Dedifferentiated amniotic fluid mesenchymal stem cell (primary cell): Measurements from ENCODE around the gene GALNT9.

ENCODE experiments used
- DNase-seq: peaks from one replicate; pipeline ENCODE4 v3.0.0-alpha.2; 2016; ENCODE audit errors: extremely low spot score

Gene GALNT9

DNA sequence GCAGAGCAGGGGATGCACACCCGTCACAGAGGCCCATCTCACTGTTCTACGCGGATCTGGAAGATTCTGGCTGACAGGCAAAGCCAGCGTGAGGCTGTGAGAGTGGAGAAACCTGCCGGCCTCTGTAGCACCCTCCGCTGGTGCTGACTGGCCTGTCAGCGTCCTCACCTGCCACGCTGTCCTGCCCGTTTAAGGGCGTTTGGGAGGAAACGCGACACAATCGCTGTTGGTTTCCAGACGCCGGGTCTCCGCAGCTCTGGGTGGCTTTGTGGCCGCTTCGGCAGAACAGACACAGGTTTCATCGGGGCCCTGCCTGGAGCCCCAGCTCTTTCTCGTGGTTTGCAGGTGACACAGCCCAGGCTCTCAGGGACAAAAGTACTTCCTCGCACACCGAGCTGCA lies 114.5 kb downstream of the GALNT9 start:
- DNase-seq = no peak

DNA sequence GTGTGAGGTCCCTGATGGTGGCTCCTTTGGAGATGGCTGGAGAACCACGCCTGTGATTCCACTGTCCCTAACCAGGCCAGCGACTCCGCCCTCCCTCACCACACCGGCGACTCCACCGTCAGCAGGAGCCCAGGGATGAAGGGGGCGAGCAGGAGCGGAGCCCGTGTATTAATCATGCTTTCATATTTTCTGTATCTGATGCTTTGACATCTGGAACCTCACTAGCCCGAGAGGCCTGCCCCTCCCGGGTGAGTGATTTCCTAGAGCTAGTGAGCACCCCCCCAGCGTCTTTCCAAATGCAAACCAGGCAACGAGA lies 115.3 kb downstream of the GALNT9 start:
- no peak for DNase-seq

DNA sequence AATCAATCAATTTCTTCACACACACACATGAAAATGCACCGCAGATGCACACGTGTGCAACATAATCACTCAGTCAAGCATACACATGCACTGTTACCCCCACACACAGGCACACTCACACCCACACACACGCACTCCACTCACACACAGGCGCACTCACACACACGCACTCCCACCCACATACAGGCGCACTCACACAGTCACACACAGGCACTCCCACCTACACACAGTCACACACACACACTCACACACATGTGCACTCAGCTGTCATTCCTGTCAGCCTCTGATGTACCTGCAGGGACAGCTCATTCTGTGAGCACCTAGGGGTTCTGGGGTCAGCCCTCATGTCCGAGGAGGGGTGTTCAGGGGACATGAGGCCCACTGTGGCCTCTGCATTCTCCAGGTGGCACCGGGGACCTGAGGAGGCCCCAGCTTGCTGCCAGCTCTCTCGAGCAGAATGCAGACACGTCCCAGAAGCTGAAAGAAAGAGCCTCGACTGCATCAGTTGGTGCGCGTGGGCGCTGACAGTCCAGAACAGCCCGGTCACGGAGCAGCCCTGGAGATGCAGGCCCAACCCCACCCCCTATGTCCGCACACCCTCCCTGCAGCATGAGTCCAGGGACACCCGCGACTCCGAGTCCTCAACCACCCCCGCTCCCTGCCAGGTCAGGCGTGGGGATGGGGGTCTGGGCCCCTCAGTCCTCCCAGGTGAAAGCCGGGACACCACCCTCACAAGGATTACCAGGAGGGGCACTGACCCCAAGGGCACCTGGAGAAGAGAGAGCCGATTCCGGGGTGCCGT lies 115.8 kb downstream of the GALNT9 start:
- no peak for DNase-seq

DNA sequence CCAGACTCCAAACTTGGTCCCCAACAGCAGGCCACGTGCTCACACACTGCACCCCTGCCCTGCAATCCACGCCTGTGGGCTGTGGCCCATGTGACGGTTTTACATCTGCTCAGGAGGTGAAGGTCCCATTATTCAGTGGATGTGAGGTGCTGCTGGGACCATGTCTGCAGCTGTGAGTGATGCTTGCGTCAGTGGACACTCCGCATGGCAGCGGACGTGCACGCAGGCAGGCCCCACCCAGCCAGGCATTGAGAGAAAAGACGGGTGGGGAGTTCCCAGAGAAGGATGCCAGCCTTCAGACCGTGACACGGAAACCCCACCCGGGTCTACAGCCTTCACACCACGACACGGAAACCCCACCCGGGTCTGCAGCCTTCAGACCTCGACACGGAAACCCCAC lies 117.6 kb downstream of the GALNT9 start:
- DNase-seq = no peak

DNA sequence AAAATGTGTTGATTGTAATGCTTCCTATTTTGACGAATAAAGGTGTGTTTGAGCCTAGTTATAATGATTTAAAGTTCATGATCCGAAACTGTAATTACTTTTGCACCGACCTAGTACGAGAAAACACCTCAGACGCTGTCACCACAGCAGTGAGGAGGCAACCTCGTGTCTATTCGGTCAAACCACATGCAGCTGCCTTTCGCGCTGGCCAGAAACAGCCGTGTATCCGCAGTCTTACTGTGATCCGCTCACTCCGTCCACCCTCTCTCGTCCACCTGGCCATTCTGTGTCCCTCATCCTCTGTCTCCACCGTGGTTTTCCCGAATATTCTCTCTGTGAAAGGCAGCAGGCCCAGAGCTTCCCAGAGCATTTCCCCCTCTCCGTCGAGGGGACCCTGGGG lies 118.1 kb downstream of the GALNT9 start:
- no peak for DNase-seq

DNA sequence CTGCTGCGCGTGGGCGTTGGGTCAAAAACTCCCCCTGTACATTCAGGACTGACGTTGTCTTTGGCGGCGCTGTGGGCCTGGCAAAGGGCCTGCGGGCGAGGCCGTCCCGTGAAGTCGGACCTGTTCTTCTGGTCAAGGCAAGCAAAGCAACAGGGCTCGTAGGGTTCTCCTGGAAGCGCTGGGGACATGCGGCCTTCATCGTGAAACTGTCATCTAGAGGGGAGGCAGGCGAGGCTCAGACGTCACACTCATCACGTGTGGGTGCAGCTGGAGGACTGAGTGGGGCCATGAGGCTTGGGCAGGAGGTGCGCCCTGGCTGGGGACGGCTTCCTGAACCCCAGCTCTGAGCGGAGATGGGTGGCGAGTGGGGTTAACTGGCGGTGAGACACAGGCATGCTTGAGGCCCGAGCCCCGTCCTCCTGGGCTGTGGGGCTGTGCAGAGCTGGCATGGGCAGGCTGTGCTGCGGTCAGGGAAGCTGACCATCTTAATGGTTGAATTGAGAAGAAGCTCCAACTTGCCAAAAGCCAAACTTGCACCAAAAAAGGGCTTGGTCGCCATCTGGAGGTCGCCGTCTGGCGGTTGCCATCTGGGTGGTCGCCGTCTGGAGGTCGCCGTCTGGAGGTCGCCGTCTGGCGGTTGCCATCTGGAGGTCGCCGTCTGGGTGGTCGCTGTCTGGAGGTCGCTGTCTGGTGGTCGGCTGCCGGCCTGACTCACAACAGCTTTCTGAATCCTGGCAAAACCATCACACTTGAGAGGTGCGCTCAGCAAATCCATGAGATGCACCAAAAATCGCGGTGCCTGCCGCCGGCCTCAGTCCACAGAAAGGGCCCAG lies 119.0 kb downstream of the GALNT9 start:
- DNase-seq = no peak

DNA sequence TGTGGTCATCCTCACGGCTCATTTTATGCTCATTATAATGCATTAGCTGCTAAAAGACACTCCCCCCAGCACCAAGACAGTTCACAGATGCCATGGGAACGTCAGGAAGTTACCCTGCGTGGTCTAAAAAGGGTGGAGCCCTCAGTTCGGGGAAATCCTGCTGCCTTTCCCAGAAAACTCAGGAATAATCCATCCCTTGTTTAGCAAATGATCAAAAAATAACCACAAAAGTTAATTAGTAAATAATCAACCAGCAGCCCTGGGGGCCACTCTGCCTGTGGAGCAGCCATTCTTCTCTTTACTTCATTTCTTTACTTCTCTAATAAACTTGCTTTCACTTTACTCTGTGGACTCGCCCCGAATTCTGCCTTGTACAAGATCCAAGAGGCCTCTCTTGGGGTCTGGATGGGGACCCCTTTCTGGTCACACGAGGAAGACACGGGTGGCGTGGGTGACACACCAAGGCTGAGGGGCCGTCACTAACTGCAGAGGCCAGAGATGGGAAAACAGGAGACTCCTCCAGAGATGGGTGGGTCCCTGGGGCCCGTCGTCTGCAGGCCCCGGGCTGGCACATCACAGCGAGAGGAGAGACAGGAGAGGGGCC lies 119.7 kb downstream of the GALNT9 start:
- DNase-seq = no peak

DNA sequence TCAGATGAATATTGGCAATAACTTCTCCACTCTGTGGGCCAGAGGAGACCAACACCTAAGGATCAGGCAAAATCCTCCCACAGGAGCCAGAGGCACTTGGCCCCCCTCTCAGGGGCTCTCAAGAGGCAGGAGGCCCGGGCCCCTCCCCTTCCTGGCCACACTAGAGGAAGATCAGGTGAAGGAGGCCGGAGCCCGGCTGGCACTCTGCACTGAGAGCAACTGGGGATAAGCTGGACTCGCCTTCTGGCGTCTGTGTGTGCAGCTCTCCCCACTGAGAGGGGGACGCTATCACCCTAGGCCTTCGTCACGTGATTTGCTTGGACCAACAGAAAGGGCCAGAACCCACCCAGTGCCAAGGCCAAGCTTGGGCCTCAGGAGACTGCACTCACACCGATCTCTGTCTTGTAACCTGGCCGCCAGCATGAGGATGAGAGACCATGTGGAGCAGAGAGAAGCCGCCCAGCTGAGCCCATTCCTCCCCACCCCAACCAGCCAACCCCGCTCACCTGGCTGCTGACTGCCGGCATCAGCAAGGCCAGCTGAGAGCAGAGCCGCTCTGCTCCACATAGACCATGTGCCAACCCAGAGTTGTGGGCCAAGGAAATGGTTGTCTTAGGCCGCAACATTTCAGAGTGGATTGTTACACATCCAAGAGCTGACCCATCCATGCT lies 121.1 kb downstream of the GALNT9 start:
- no peak for DNase-seq

DNA sequence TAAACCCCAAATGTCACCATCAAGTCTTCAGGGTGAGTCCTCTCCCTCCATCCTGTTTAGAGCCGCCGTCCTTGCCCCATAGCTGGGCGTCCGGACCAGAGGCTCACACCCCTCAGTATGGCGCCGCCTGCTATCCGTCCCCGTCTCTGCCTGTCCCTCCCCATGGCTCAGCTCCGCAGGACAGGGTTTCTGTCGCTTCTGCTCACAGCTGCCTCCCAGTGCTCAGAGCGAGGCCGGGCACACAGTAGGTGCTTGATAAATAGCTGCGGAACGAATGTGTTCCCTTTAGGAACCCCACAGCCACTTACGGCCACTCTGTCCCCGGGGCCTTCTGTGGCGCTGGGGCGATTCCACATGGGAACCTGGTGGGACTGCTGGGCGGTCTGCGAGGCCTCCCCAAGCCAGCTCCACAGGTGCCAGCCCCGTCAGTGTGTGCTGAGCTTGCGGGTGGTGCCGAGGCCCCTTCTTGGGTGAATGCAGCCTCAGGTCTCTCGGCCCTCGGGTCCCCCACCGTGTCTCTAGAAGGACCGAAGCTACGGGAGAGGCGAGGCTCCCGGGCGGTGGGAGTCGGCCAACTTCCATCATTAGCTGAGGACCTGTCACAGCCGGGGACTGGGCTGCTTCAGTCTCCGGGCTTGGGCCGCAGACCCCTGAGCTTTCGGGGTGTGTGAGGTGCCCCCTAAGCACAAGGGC lies 122.2 kb downstream of the GALNT9 start:
- DNase-seq = no peak

DNA sequence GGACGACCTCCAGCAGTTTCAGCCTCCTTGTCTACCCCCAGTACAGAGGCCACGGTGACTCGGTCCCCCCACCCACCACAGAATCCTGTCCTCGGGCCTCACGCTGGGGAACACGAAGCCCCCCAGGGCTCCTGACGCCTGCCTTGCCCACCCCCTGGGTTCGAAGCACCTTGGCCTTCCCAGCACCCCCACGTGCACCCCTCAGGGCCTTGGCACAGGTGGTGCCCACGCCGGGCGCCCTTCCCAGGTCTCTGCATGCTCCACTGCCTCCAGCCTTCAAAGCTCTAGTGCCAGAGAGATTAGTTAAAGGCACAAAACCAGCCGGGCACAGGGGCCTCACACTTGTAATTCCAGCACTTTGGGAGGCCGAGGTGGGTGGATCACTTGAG lies 123.3 kb downstream of the GALNT9 start:
- DNase-seq = no peak

DNA sequence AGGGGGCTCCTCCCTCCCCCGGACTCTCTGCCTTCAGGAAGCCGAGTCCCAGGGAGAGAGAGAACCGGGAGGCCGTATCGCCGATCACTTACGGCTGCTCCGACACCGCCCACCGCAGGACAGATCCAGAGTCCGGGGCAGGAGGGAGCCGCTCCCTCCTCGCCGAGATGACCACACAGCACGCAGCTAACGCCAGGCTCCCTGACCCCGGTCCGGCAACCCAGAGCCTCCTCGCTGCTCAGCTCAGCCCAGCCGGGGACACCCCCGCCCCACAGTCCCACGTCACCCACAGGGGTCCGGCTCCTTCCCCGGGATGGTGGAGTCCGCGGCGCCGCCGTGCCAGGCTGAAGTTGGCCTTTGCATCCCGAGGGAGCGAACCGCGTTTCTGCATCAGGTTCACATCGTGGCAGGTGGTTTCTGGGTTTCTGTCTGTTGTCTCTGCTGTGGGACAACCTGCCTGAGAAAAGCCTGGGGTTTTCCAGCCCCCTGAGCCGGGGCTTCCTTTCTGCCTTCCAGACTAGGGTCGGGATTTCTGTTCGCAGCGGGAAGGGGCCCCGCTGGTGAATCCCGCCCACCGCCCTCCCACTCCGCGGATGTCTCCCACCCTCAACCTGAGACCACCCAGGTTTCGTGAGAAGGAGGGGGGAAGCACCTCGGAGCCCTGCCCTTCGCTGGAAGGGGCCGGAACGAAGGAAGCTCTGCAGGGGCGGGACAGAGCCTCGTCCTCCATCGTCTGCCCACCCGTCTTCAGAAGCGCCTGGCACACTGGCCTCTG lies 123.9 kb downstream of the GALNT9 start:
- no peak for DNase-seq

DNA sequence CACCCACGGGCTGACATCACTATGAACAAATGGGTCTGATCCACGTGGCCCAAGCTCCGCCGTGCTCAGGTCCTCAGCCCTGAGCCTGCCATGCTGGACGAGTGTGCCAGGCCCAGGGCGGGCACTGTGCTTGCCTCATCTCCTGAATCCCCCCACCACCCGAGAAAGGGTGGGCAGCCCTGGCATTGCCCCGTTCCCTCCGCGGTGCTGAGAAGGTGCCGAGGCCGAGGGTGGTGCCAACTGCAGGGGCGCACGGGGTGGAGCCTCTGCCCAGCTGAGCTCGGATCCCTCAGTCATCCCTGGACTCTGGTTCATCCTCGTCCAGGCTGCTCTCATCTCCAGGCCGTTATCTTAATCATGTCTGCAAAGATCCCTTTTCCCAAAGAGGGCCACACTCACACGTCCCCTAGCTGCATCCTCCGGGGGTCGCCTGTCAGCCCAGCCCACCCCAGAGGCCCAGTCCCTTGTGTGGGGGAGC lies 124.6 kb downstream of the GALNT9 start:
- no peak for DNase-seq

DNA sequence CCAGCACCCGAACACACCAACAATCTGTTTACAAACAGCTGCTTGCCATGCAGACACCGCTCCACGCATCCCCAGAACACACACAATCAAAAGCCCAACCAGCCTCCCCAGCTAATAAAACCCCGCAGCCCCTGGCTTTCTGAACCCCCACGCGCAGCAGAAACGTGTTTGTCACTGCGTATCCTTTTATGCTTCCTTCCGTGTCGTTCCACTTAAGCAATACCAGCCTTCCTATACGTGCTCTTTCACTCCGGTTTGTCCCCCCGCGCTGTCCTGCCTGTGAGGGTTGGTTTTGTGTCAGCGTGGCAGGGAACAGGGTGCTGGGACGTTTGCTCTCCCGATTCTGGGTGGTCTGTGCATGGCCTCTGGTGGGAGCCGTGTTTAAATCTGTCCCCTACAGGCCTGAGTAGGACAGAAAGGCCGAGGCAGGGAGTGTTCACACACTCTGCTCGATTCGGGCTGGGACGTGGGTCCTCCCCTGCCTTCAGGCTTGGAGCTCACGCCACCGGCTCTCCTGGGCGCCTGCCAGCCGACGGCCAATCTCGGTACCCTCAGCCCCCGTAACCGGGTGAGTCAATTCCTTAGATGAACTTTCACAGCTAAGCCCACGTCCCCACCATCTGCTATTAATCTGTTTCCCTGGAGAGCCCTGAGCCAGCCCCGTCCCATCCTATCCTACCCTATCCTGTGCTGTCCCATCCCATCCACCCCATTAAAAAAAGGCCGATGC lies 125.2 kb downstream of the GALNT9 start:
- no peak for DNase-seq

DNA sequence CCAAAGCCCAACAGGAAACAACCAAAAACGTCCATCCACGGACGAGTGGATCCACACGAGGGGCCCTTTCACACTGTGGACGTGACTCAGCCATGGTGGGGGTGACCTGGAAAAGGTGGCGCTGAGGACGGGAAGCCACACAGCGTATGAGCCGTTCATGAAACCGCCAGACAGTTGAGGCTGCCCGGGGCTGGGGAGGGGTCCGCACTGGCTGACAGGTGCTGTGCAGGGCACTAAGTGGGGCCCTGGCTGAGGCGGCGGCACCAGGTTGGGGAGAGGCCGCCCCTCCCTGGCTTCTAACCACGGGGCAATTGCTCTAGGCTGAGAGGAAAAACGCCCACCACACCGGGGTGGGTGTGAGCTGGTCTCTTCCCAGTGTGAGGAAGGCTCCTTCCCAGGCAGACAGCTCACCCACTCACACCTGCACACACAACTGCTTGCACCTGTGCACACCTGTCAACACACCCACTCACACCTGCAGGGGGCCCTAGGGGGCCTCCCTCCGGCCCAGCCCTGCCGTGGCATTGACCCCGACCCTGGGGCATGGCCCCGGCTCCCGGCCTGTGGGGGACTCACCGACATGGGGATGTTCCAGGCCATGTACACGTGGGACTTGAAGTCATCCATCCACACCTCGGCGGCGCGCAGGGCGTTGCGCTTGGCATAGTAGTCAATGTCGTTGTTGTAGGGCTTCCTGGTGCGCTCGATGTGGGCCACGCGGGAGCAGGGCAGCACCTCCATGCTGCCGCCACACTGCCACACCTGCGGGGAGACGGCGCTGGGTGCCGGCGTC lies 126.3 kb downstream of the GALNT9 start:
- DNase-seq = no peak

DNA sequence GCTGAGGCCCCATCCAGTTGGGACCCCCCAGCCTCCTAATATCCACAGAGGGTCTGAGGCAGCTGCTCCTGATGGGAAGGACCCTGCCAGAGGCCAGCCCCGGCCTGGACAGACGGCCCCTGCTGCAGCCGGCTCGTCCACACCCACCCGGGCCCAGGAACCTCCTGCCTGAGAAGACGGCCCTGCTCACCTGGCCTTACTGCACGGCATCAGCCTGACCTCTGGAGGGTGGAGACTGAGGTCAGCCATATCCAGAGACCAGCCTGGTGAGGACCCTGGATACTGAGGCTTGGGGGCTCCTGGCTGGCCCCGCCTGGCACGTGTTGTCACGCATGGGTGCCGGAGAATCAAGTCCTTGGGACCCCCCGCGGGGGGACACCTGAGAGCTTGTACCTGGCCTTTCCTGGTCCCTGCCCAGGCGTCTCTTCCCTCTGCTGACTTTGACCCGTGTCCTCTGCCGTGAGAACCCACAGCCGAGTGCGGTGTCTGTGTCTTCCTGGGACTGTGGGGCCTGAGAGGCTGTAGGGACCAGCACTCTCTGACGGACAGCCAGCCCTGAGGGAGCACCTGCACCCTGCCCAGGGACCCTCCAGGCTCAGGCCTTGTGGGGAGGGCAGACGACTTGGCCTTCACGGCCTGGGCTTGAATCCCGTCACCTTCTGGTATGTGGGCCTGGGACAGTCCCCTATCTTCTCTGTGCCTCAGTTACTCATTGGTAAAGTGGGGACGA lies 127.8 kb downstream of the GALNT9 start:
- DNase-seq = no peak

DNA sequence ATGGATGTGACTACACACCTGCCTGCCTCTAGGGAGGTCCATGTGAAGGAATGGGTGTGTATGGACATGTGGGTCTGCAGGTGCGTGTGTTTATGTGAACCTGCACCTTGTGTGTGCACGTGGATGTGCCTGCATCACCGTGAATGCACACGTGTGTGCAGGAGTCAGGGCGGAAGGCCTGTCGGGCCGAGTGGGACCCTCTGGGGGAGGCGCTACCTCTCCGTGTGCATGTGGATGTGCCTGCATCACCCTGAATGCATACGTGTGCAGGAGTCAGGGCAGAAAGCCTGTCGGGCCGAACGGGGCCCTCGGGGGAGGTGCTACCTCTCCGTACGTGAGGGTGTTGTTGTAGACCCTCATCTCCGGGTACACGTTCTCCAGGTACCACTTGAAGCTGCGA lies 128.6 kb downstream of the GALNT9 start:
- DNase-seq = no peak

DNA sequence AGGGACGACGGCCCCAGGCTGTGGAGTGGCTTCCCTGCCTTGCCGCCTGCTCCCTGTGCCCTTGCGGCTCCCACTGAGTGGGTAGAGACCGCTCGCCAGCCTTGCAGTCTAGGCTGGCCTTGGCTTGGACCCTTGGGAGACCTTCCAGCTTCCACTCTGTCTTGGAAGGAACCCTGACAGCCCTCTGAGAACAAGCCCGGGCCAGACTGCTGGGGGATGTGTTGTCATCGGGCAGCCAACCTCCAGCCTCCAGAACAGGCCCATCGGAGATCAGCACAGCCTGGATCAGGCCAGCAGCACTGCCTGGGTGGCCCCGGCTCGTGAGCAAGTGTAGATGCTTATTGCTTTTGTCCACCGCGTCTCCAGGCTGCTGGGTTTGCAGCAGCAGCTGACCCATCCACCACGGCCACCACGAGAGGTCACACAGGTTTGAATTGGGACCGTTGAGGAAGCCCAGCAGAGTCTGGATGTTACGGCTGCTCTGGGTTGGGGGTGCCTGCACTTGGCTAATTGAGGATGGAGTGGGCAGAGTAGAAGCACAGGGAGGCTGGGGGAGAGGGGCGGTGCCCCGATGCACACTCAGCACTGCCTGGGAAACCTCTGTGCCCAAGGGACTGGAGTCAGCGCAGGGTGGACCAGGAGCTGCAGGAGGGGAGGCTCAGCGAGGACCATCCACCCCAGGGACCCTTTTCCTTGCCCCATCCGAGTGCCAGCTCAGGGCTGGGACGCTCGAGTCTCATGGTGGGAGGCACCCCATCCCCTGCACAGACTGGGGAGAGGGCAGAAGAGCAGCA lies 129.7 kb downstream of the GALNT9 start:
- no peak for DNase-seq

DNA sequence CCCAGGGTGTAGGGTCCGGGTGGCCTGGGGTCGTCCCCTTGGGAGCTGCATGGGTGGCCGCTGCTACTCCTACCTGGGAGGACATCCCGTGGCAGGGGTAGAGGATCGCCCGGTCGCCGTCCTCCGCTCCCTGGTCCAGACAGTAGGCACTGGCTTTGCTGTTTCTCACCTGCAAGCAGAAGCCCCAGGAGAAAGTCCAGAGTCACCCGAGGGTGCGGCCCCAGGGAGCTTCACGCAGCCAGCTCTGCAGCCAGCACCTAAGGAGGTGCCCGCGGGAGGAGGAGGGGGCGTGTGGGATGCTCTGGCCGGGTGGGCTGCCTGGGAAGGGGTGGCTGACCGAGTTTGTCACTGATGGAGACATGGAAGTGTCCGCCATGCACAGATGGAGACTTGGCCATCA lies 130.3 kb downstream of the GALNT9 start:
- DNase-seq = no peak
